Retinal pigment epithelial cell (primary cell): ENCODE data around the gene COL19A1.

ENCODE experiments used
- DNase-seq: peaks from one replicate; pipeline ENCODE4 v3.0.0-alpha.2; 2010; ENCODE audit warnings: low read depth
- H3K4me3 ChIP-seq: 2 replicates; pipeline ENCODE4 v1.5.1; 2011; ENCODE audit warnings: mild to moderate bottlenecking, low read length, control low read depth, moderate library complexity
- TF ChIP-seq, protein P1 (sequence below): conservative IDR thresholded peaks from 2 replicates; pipeline ENCODE4 v1.5.1; 2011; ENCODE audit warnings: low read depth, low read length, control low read depth, inconsistent platforms

Gene COL19A1

DNA sequence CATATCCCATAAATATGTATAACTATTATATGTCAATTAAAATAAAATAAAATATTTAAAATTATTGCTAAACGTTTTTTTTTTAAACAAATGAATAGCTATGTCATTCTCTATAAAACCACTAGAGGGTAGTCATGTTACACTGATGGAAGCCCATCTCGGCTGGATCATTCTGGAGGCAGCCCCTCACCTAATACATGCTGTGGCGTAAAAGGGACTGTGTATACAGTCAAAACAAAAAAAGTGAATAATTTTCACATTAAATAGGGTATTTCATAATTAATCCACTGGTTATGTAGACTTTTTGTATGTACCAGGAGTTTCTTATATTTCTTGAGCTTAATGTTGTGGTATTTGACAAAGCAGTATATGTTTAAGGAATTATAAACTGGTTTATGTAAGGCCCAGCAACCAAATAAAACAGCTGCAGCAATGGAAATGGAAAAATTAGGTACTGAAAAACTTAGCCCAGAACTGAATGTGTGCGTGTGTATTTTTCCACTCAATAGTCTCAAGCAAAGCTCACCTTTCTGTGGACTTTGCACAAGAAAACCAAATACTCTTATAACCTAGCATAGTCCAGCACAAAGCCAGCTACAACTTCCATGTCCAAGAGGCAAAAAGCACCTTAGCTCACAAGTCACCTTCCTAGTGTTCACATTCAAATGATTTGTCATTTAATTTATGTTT is 354.8 kb downstream of the COL19A1 start:
- H3K4me3 ChIP-seq, result no peak overlapping the region
- DNase-seq, result no peak
- TF ChIP-seq, protein P1, sequence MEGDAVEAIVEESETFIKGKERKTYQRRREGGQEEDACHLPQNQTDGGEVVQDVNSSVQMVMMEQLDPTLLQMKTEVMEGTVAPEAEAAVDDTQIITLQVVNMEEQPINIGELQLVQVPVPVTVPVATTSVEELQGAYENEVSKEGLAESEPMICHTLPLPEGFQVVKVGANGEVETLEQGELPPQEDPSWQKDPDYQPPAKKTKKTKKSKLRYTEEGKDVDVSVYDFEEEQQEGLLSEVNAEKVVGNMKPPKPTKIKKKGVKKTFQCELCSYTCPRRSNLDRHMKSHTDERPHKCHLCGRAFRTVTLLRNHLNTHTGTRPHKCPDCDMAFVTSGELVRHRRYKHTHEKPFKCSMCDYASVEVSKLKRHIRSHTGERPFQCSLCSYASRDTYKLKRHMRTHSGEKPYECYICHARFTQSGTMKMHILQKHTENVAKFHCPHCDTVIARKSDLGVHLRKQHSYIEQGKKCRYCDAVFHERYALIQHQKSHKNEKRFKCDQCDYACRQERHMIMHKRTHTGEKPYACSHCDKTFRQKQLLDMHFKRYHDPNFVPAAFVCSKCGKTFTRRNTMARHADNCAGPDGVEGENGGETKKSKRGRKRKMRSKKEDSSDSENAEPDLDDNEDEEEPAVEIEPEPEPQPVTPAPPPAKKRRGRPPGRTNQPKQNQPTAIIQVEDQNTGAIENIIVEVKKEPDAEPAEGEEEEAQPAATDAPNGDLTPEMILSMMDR, result peak; percentile 59

DNA sequence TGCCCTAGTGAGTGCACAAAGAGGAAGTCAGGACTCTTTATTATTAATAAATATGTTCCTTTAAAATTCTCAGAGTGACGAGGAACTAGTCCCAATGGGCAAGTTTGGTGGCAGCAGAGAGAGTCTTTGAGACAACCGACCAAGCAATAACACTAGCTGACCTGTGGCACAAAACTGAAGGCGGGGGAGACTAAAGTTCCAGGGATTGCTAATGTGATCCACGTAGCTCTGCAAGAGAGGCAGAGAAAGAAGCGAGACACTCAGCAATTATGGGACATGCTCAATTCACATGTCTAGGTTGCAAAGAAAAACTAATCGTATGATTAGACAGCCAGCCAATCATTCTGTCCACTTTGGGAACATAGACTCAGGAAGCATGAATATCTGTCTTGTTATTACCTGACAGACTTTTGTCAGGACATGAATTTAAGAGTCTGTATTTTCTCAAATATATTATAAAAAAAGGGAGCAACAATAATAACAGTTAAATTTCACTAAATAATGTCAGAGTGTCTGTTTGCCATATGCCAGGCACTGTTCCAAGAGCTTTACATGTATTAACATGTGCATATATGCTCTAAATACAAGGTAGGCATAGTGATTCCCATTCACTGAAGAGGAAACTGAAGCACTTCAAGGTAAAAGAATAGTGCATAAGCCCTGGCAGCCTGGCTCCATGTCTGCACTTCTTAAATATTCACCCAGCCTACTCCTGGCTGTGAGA is 355.5 kb downstream of the COL19A1 start:
- DNase-seq, result no peak
- TF ChIP-seq, protein P1, result no peak
- no peak overlapping the region for H3K4me3 ChIP-seq

DNA sequence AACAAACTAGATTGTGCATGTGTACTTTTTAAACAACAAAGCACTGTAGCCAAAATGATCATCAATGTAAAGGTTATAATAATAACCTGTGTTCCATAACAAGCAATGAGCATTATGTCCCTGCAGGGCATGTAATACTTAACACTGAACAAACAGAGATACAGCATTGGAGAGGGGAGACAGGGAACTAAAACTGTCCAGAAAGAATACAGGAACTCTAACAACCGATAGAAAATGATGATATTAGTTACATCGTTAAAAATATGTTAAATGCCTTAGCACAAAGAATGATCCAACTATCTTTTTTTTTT is 356.0 kb downstream of the COL19A1 start:
- TF ChIP-seq, protein P1, result no peak
- no peak for DNase-seq
- no peak overlapping the region for H3K4me3 ChIP-seq

DNA sequence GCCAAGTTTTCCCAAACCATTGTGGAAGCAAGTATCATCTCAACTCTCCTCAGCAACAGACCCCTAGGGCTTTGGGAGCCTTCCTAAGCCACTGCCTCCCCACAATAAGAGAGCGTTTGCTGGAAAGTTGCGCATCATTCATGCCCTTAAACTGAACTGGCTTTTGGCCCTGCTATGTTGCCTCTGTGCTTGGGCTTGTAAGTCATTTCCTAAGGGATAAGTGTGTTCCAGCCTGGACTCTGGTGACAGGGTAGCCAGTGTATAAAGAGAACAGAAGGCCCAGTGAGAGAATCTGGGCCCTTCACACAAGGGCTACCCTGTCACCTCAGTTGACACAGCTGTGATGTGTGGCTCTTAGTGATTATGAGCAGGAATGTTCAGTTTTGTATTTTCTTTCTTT is 358.7 kb downstream of the COL19A1 start:
- TF ChIP-seq, protein P1, result no peak
- DNase-seq, result no peak
- H3K4me3 ChIP-seq, result no peak overlapping the region

DNA sequence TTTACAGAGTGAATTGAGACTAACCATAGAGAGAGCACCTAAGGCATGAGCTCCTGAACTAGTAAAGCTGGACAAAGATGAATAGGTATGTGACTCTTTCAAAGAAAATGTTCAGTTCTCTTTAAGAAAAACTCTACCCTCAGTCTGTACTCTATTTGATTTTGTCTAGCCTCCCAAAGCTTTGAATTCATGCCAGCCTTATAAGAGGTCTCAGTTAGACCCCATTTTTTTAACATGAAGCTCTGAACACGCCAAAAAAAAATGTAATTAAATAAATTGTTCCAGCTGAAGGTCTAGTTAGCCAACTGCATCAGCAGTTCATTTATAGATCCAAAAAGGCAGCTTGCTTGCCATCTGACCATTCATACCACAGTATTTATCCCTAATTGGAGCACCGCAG is 365.0 kb downstream of the COL19A1 start:
- no peak overlapping the region for H3K4me3 ChIP-seq
- TF ChIP-seq, protein P1, result no peak
- no peak for DNase-seq

DNA sequence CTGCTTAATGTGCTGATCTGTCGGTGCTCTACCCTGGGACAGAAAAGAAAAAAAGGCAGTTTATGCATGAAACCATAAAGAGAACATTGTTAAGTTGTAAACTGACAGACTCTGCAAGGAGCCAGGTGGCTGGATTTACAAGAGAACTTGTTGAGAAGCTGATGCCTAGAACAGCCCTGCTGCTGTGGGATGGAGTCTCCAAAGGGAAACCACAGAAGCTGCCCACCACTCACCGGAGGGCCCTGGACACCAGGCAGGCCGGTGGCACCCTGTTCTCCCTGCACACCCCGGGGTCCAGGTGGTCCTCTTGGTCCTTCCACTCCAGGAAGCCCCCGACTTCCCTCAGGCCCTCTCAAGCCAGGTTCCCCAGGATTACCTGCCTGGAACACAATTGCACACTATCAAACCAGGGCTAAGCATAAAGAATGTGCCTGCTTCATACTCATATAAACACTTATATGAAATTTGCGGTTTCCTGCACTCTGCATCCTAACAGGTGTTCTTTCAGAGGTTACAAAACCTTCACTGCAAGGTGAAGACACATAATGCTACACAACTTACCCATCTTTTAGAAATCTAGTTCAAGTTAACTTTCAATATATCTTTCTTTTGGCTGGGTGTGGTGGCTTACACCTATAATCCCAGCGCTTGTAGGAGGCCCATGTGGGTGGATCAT is 368.3 kb downstream of the COL19A1 start:
- DNase-seq, result no peak
- H3K4me3 ChIP-seq, result no peak overlapping the region
- TF ChIP-seq, protein P1, result no peak
